Omental fat pad (tissue), 4 donors: ENCODE measurements around the gene GUCA2A. TPM values are rescaled to one million over a fixed set of nuclear protein-coding genes. Genes with fewer than 3 reads are reported as not detected.

ENCODE experiments used
- ATAC-seq: fragments of 150-250 bp; one replicate; pipeline ENCODE4 v1.9.1; 2016; ENCODE audit warnings: mild to moderate bottlenecking, moderate library complexity; ENCODE audit not compliant: low FRiP score
- DNase-seq: peaks from one replicate; pipeline ENCODE4 v3.0.0-alpha.2; 2019; ENCODE audit warnings: low spot score
- CTCF ChIP-seq, 3 donors: fragments of 450-650 bp; IDR thresholded peaks; one replicate each; pipeline ENCODE4 v1.5.1; 2016 to 2017; ENCODE audit warnings: antibody characterized with exemption in 3 of 3, mild to moderate bottlenecking in 3 of 3, moderate library complexity in 2 of 3
- total RNA-seq, 4 donors: library from RNA; depleted of rRNA; stranded (reverse); fragments of >200 nt; gene quantifications; one replicate each; pipeline ENCODE4 v1.1.0, GENCODE V29; 2016

GUCA2A gene
- total RNA-seq, 4 donors from 2014 or later: not detected

GRCh38 chr1:42145389-42145716, 19.2 kb downstream of the GUCA2A start:
- ATAC-seq: no peak
- no peak for TF ChIP-seq CTCF (IDR thresholded peaks at IDR 0.05)
- DNase-seq: no peak

- no peak for TF ChIP-seq CTCF (IDR thresholded peaks at IDR 0.05)
- no peak for ATAC-seq
Observed at GRCh38 chr1:42144711-42145388, 19.7 kb downstream of the GUCA2A start.

GRCh38 chr1:42143896-42144710, 20.4 kb downstream of the GUCA2A start:
- DNase-seq: no peak
- ATAC-seq: no peak
- no peak for TF ChIP-seq CTCF (IDR thresholded peaks at IDR 0.05)

More at GRCh38 chr1:42144711-42145388, 19.7 kb downstream of the GUCA2A start:
- DNase-seq: no peak

- TF ChIP-seq CTCF (IDR thresholded peaks at IDR 0.05): no peak
- ATAC-seq (no peak), DNase-seq (no peak)
Observed at GRCh38 chr1:42142894-42143675, 21.5 kb downstream of the GUCA2A start.

- ATAC-seq (no peak), DNase-seq (no peak)
Observed at GRCh38 chr1:42141978-42142377, 22.6 kb downstream of the GUCA2A start.

GRCh38 chr1:42140191-42140590, 24.4 kb downstream of the GUCA2A start:
- TF ChIP-seq CTCF (IDR thresholded peaks at IDR 0.05): no peak
- ATAC-seq: no peak
- no peak for DNase-seq

More at GRCh38 chr1:42141978-42142377, 22.6 kb downstream of the GUCA2A start:
- no peak for TF ChIP-seq CTCF (IDR thresholded peaks at IDR 0.05)
